Measurements from ENCODE around the gene PTPRD.

Gene PTPRD

GRCh38 chr9:8666060-8666459 lies 1946.7 kb downstream of the PTPRD start:
- Histone ChIP-seq H3K27me3 (ENCODE audit: insufficient read depth, low read depth) (no peaks in the 10 kb centered on the region), H3K9ac (no peak overlapping the region), H2AFZ (ENCODE audit: low read depth) (no peak overlapping the region), H3K4me1 (ENCODE audit: low read depth, poor library complexity, severe bottlenecking) (no peaks in the 10 kb centered on the region), H3K27ac (no peak overlapping the region), H3K36me3 (ENCODE audit: insufficient read depth) (no peaks in the 10 kb centered on the region), H3K79me2 (ENCODE audit: insufficient read depth, low read depth) (no peaks in the 10 kb centered on the region), H3K4me2 (no peak overlapping the region), H4K20me1 (ENCODE audit: insufficient read depth) (no peaks in the 10 kb centered on the region), H3K4me3 (IDR thresholded peaks at IDR 0.05; ENCODE audit: insufficient read depth, low read depth, low read length) (no peak overlapping the region)
- no peak for TF ChIP-seq CTCF (conservative IDR thresholded peaks at IDR 0.05; ENCODE audit: low read depth, low read length)

GRCh38 chr9:8660383-8660782 lies 1952.4 kb downstream of the PTPRD start:
- H3K27me3 ChIP-seq (ENCODE audit: insufficient read depth, low read depth) = no peaks in the 10 kb centered on the region
- no peak overlapping the region for H3K4me2 ChIP-seq
- no peaks in the 10 kb centered on the region for H4K20me1 ChIP-seq (ENCODE audit: insufficient read depth)
- H3K9ac ChIP-seq = no peak overlapping the region
- H3K4me1 ChIP-seq (ENCODE audit: low read depth, poor library complexity, severe bottlenecking) = no peaks in the 10 kb centered on the region
- no peak overlapping the region for H3K27ac ChIP-seq
- H2AFZ ChIP-seq (ENCODE audit: low read depth) = no peak overlapping the region
- TF ChIP-seq CTCF (conservative IDR thresholded peaks at IDR 0.05; ENCODE audit: low read depth, low read length) = no peak
- H3K36me3 ChIP-seq (ENCODE audit: insufficient read depth) = no peaks in the 10 kb centered on the region
- H3K79me2 ChIP-seq (ENCODE audit: insufficient read depth, low read depth) = no peaks in the 10 kb centered on the region
- H3K4me3 ChIP-seq (IDR thresholded peaks at IDR 0.05; ENCODE audit: insufficient read depth, low read depth, low read length) = no peak overlapping the region

GRCh38 chr9:8659108-8659507 lies 1953.7 kb downstream of the PTPRD start:
- Histone ChIP-seq H3K4me1 (ENCODE audit: low read depth, poor library complexity, severe bottlenecking) (no peaks in the 10 kb centered on the region), H3K27me3 (ENCODE audit: insufficient read depth, low read depth) (no peaks in the 10 kb centered on the region), H3K4me3 (IDR thresholded peaks at IDR 0.05; ENCODE audit: insufficient read depth, low read depth, low read length) (no peak overlapping the region), H3K36me3 (ENCODE audit: insufficient read depth) (no peaks in the 10 kb centered on the region), H3K9ac (no peak overlapping the region), H4K20me1 (ENCODE audit: insufficient read depth) (no peaks in the 10 kb centered on the region), H3K27ac (no peak overlapping the region), H3K4me2 (no peak overlapping the region), H2AFZ (ENCODE audit: low read depth) (no peak overlapping the region), H3K79me2 (ENCODE audit: insufficient read depth, low read depth) (no peaks in the 10 kb centered on the region)
- no peak for TF ChIP-seq CTCF (conservative IDR thresholded peaks at IDR 0.05; ENCODE audit: low read depth, low read length)

- no peaks in the 10 kb centered on the region for H4K20me1 ChIP-seq (ENCODE audit: insufficient read depth)
- no peak overlapping the region for H3K4me3 ChIP-seq (IDR thresholded peaks at IDR 0.05; ENCODE audit: insufficient read depth, low read depth, low read length)
- no peak overlapping the region for H3K4me2 ChIP-seq
- no peaks in the 10 kb centered on the region for H3K4me1 ChIP-seq (ENCODE audit: low read depth, poor library complexity, severe bottlenecking)
- H3K27ac ChIP-seq = no peak overlapping the region
- H3K79me2 ChIP-seq (ENCODE audit: insufficient read depth, low read depth) = no peaks in the 10 kb centered on the region
- no peaks in the 10 kb centered on the region for H3K27me3 ChIP-seq (ENCODE audit: insufficient read depth, low read depth)
- no peaks in the 10 kb centered on the region for H3K36me3 ChIP-seq (ENCODE audit: insufficient read depth)
- H3K9ac ChIP-seq = no peak overlapping the region
- no peak overlapping the region for H2AFZ ChIP-seq (ENCODE audit: low read depth)
- TF ChIP-seq CTCF (conservative IDR thresholded peaks at IDR 0.05; ENCODE audit: low read depth, low read length) = no peak
Observed at GRCh38 chr9:8655071-8655470, 1957.7 kb downstream of the PTPRD start.

GRCh38 chr9:8653855-8654254 lies 1958.9 kb downstream of the PTPRD start:
- Histone ChIP-seq H3K79me2 (ENCODE audit: insufficient read depth, low read depth) (no peaks in the 10 kb centered on the region), H3K36me3 (ENCODE audit: insufficient read depth) (no peaks in the 10 kb centered on the region), H3K4me3 (IDR thresholded peaks at IDR 0.05; ENCODE audit: insufficient read depth, low read depth, low read length) (no peak overlapping the region), H3K27me3 (ENCODE audit: insufficient read depth, low read depth) (no peaks in the 10 kb centered on the region), H3K27ac (no peak overlapping the region), H3K4me2 (no peak overlapping the region), H2AFZ (ENCODE audit: low read depth) (no peak overlapping the region), H4K20me1 (ENCODE audit: insufficient read depth) (no peaks in the 10 kb centered on the region), H3K9ac (no peak overlapping the region), H3K4me1 (ENCODE audit: low read depth, poor library complexity, severe bottlenecking) (no peaks in the 10 kb centered on the region)
- TF ChIP-seq CTCF (conservative IDR thresholded peaks at IDR 0.05; ENCODE audit: low read depth, low read length) = no peak

Measured in KMS-11 (cell line).